Measurements from ENCODE around the gene FOS.

- TF ChIP-seq POLR2A (IDR thresholded peaks at IDR 0.05) (no peak), CTCF (IDR thresholded peaks at IDR 0.05) (no peak)
These were observed 11.3 kb downstream of the FOS start for GRCh38 chr14:75289840-75290388.
